Uterus (tissue), 2 donors: ENCODE data around the gene NSRP1.
A peak's percentile ranks its signal among the peaks of the same experiment; 100 is the strongest.

Experiments used
- POLR2A ChIP-seq, 2 donors: fragments of 450-650 bp; IDR thresholded peaks; one replicate each; pipeline ENCODE4 v1.6.1; 2016; ENCODE audit warnings: antibody characterized with exemption in 2 of 2, mild to moderate bottlenecking in 1 of 2, moderate library complexity in 1 of 2
- TF ChIP-seq, protein P1 (sequence below), 4 experiments: fragments of 200-600 bp in 2 of 4; fragments of 450-650 bp in 2 of 4; sonication (generic) in 2 of 4; IDR thresholded peaks; one replicate each; pipeline ENCODE4 v1.5.1; 2016 to 2019; ENCODE audit warnings: antibody characterized with exemption in 4 of 4, mild to moderate bottlenecking in 2 of 4, moderate library complexity in 1 of 4

- TF ChIP-seq POLR2A (IDR thresholded peaks at IDR 0.05): peak; percentile 76 to 95
- TF ChIP-seq, protein P1, sequence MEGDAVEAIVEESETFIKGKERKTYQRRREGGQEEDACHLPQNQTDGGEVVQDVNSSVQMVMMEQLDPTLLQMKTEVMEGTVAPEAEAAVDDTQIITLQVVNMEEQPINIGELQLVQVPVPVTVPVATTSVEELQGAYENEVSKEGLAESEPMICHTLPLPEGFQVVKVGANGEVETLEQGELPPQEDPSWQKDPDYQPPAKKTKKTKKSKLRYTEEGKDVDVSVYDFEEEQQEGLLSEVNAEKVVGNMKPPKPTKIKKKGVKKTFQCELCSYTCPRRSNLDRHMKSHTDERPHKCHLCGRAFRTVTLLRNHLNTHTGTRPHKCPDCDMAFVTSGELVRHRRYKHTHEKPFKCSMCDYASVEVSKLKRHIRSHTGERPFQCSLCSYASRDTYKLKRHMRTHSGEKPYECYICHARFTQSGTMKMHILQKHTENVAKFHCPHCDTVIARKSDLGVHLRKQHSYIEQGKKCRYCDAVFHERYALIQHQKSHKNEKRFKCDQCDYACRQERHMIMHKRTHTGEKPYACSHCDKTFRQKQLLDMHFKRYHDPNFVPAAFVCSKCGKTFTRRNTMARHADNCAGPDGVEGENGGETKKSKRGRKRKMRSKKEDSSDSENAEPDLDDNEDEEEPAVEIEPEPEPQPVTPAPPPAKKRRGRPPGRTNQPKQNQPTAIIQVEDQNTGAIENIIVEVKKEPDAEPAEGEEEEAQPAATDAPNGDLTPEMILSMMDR (IDR thresholded peaks at IDR 0.05): no peak
These were observed at the start of gene NSRP1 for GRCh38 chr17:30116661-30117551.
